DMS 273 treated with DMSO at 0.1 percent for 48 hours (cell line): ENCODE results near the gene ZBTB20.

Experiments used
- DNase-seq: peaks from one replicate; lab custom pipeline; 2025; lab: John Stamatoyannopoulos, UW

The ZBTB20 gene

GRCh38 chr3:114440700-114441099 is 706.4 kb downstream of the ZBTB20 start:
- no peak for DNase-seq

DNA sequence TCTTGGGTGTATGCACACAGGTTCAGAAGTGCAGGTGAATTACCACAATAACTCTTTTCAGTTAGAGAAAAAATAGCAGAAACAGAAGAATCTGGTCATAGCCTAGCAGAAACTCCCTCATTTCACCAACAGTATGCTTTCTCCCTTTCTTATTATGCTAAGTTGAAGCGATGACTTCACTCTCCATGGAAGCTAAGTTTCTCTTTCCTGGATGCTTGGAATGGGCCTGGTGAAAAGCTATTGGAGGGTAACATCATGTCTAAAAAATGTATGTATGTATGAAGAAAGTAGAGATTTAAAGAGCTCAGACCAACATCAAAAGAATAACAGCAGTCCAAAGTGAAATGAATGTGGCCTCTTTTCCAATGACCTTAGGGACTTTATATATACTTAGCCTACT is 707.8 kb downstream of the ZBTB20 start:
- no peak for DNase-seq

DNA sequence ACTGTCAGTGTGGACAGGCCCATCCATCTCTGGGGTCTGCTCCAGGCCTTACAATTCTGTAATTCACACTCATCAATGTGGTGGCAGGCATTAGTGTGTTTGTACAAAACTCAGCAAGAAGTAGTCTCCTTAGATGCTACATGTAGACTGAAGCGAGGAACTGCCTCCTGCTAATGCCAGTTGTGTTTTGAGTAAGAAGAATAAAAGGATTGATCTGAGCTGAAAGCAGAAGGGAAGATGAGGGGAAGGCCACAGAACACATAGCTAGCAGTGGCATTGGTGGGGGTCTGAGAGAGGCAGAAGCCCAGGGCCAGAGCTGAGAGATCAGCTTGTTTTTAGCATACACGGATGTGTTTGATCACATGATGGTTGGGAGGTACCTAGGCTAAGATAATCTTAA is 709.2 kb downstream of the ZBTB20 start:
- DNase-seq, result no peak

DNA sequence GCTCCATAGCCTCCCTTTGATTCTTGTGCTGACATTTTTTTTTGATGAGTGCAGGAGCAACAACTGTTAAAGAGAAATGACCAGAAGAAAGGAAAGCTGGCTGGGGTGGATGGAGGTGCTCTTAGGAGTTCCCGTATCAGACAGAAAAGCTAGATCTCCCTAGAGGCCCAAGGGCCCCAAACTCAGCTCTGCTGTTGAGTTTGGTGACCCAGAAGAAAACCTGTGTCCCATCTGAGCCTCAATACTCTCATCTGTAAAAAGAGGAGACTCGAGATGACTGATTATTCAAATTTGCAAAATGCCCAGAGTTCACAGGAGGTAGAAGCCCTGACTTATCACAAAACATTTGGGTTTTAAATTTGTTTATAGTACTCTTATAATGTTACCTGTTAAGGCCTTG is 710.9 kb downstream of the ZBTB20 start:
- DNase-seq, result no peak

GRCh38 chr3:114435386-114436115 is 711.5 kb downstream of the ZBTB20 start:
- DNase-seq, result no peak

- DNase-seq, result no peak
Measured at GRCh38 chr3:114432310-114432709, 714.8 kb downstream of the ZBTB20 start.

DNA sequence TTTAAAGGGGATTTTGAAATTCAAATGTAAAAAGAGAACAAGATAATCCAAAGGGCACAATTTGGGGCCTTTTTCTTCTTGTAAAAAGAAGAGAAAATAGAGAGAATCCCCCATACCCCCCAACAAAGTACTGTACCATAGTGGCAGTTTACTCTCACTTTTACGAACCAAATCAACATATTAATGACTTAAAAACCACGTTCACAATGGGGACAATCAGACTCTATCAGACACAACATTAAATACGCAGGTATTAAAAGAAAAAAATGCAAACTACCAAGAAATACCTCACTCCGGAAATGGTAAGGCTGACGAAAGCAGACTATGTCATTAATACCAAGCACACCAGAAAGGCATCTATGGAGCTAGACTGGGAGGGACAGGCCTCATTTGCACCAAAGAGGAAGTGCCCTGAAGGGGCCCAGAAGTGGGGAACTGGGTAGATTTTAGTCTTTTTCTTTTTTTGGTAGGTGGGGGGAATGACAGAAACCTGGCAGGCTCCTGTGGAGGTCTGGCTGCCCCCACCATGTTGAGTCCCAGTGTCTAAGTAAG is 719.0 kb downstream of the ZBTB20 start:
- no peak for DNase-seq

GRCh38 chr3:114427285-114428043 is 719.6 kb downstream of the ZBTB20 start:
- DNase-seq, result no peak

- no peak for DNase-seq
Measured at GRCh38 chr3:114424337-114424736, 722.8 kb downstream of the ZBTB20 start.

GRCh38 chr3:114421204-114421603 is 725.9 kb downstream of the ZBTB20 start:
- DNase-seq, result no peak

DNA sequence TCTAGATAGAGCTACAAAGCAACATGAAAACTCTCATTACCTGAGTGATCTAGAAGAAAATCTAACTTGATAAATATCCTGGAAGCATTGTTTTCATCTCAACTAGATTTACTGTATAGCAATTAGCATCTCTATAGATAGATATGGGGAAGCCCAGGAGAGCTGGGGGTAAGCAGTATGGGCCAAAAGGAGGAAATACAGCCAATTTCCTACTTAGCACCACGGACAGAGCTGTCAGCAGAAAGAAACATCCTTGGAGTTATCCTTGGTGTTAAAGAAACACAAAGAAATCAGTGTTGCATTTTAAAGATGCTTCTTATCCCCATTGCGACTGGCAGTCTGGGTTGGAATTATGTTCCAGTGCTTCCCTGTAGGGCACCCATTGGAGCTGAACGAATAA is 727.0 kb downstream of the ZBTB20 start:
- DNase-seq, result no peak

- peak; percentile 78 for DNase-seq
Measured at GRCh38 chr3:114418724-114419543, 728.2 kb downstream of the ZBTB20 start.

DNA sequence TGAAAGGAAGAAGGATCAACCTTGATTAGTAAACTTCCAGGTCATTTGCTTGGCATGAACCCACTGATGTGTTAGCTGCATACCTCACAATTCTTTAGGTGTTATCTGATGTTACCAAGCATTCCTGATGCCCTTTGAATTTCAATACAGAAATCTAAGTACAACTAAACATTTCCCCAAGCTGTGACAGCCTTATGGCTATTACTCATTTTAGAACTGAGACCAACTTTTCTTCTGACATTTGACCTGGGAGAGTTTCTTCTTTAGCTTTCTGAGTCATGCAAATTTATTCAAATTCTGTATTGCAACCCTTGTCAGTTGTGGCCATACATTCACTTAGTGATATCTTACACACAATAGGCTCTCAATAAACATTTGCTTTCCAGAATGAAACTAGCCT is 729.0 kb downstream of the ZBTB20 start:
- DNase-seq, result no peak

- no peak for DNase-seq
Measured at GRCh38 chr3:114417675-114418074, 729.4 kb downstream of the ZBTB20 start.

DNA sequence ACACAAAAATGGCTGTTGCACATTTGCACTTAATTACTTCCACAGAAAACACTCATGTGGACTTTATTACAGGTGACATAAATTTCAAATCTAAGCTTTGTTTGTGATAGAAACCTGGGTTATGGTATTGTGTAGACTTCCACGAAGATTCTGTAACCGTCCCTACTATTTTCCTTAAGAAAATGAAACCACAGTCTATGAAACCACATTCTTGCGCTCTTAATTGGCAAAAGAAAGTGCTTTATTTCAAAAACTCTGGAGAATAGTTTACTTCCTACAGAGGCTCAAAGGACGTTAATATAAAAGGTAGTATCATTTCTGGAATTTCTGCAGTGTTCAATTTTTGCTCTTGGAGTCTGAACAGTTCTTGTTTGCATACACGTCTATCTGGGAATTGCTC is 729.8 kb downstream of the ZBTB20 start:
- no peak for DNase-seq

DNA sequence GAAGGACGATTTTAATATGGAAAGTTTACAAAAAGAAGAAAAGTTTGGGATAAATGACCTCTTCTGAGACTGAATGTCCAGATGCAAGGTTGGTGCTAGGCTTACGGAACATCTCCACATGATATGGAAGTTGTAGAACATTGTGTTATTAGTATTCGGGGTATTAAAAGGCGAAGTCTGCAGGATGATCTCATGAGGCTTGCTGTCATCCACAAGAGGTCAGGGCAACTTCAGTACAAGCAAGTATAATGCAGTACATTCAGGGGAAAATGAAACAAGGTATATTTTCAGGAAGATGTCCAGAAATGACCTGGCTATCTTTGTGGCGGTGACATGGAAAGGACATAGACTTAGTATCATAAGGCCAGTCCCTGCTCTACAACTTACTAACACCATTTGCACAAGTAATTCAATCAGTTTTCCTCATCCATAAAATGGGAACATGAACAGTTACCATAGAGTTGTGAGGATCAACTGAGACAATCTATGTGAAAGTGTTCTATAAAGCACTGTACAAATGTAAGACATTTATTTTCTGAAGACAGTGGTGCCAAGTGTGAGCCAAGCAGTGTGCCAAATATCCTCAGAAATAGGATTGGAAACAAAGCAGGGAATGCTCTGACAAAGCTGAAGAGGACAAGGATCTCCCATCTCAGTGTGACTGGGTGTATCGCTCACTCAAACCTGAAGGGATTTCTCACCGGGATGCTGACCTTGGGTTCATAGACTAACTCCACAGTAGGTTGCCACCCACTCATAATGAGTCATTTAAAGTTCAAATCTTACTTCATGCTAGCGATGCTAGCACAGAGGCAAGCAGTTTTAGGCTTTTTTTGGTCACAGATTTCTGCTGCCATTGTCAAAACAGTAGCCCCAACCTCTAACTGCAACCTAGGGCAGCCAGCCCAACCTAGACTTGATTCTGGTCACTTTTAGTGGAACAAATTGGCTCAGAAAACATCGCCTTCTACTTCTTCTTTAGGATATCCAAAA is 735.0 kb downstream of the ZBTB20 start:
- DNase-seq, result no peak

DNA sequence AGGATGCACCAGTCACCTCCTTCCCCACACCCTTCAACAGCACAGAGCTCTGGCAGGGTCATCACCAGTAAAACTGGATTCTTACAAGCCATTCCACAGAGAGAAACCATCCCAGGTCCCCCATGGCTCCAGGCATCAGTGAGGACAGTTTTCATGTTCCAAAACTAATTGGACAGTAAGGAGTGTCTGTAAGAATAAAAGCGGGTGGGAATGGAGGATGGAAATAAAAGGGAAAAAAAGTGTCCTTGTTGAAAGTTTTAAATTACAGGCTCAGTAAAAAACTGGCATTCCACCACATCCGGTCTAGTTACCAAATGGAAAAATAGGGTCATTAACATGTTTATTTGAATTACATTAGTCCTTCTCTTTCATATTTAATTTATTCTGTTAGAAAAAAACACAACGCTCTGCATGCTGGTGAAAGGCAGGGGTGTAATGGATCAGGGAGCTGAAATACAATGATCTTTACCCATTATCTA is 735.9 kb downstream of the ZBTB20 start:
- no peak for DNase-seq

DNA sequence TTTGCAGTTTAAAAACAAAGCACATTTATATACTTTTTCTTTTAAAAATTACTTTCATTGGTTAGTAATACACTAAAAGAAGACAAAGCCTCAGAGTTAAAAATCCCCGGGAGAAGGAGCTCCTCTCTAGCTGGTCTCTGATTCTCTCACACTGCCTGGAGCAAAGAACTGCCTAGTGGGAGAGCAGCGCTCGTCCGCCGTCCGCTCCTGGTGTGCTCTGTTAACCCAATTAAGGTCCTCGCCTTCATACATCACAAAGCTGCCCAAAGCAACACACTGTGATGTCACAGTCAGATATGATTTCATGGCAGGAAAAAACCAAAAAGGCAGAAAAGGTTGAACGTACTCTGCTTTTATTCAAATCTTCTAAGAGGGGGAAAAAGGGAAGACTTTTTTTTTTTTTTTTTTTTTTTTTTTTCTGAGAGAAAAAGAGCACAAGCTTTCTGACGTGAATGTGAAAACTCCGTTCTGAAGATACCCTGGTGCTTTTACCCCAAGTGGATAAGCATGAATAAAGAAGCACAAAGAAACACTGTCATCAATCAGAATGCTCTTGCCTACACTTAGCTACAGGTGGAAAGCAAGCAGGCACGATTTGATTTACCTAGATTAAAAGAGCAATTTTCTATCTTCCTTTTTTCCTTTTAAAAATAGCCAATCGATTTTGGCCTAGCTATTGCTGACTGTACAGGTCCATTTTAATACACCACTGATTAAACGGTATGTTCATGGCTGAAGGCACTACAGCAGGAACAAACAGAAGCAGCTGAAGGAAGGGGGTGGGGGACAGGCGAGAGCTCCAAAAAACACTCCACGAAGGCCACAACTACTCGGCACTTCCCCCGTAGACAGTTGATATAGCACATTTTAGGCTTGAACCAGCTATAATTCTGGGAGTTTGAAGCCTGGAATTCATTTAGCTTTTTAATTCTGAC is 738.1 kb downstream of the ZBTB20 start:
- DNase-seq, result no peak

DNA sequence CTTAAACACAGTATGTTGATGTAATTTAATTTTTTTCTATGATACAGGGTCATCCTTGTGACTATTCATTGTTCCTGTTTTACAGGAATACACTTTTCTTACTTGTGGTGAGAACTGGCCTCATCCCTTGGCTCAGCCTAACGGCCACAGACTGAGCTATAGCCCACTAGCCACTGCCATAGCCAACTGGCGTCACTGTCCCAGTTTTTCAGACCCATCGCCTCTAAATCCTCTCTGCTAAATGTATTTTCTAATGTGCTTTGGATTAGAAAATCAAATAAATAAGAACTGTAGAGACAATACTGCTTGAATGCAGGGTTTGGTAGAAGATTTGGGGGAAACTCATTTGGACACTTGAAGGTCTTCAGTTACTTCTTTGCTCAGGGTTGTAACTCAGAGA is 740.2 kb downstream of the ZBTB20 start:
- no peak for DNase-seq

DNA sequence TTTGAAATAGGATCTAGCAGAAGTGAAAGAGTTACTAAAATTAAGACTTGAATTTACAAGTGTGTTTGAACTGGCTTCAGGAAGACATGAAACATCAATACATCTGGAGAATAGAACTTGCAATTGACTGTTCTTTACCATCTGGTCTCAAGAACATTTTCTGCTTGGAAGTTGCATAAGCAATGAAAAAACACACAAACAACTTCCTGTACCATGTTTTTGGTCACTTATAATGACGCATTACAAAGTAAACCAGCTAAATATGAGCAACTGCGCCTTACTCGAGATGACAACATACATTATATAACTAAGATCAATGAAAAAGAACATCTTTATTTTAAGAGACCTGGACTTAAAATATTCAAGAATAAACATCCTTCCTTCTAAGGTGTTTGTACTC is 740.8 kb downstream of the ZBTB20 start:
- DNase-seq, result no peak
